ENCODE data around the gene MYBPH. TPM values are rescaled to one million over a fixed set of nuclear protein-coding genes. Genes with fewer than 3 reads are reported as not detected.

Gene MYBPH
- total and polyA plus RNA-seq, 2 of the 13 experiments (the other 11 are each of a cell fraction or from before 2014, with no cell fraction given): not detected

GRCh38 chr1:203201516-203202205, 26.0 kb upstream of the MYBPH start:
- in situ Hi-C loops (cut with HindIII; ENCODE audit: extremely low pct_ligation_motif_present, low pct_unique_long_range_greater_than_20kb): no loop called here
- no peak overlapping the region for H3K27ac ChIP-seq (ENCODE audit: extremely low read length, insufficient read depth, low read length)
- POLR2A ChIA-PET: no interaction called here

More at GRCh38 chr1:203201516-203202205, 26.0 kb upstream of the MYBPH start:
- DNase-seq (ENCODE audit: low spot score) (no peak), ATAC-seq (no peak), FAIRE-seq (no peak)
- 29% methylated on average over 10 of the region's 10 CpGs for WGBS (ENCODE audit: low lambda C conversion rate)
- H3K9me3 ChIP-seq (ENCODE audit: low read length): no peaks in the 10 kb centered on the region
- H4K20me1 ChIP-seq (ENCODE audit: insufficient read depth, low read length): no peaks in the 10 kb centered on the region
- H3K36me3 ChIP-seq (replicated peaks in 1 of 2; ENCODE audit: control insufficient read depth in 1 of 2, insufficient read depth in 2 of 2, low read length in 2 of 2): no peaks in the 10 kb centered on the region
- CTCF ChIA-PET (ENCODE audit: low intra/inter-chr PET ratio, low total read pairs): no interaction called here
- H2AFZ ChIP-seq (ENCODE audit: low read length): no peak overlapping the region
- H3K4me2 ChIP-seq (ENCODE audit: low read depth, low read length): no peak overlapping the region
- no peak overlapping the region for H3K9ac ChIP-seq (ENCODE audit: insufficient read depth, low read depth, low read length)
- intact Hi-C loops (cut with micrococcal nuclease; ENCODE audit: unreplicated experiment): no loop called here
- BruUV-seq (replicated peaks): no TSS peak
- peaks cover 13% of the 10 kb centered on the region for H3K4me1 ChIP-seq (ENCODE audit: insufficient read depth, low read length)
- peaks cover 0 to 4% of the 10 kb centered on the region in 2 experiments; a peak in 1 of 5 replicates for H3K27me3 ChIP-seq (ENCODE audit: control insufficient read depth in 1 of 2, insufficient read depth in 2 of 2, low read length in 2 of 2)
- TF ChIP-seq ZHX1 (CRISPR knock-in tag; IDR thresholded peaks at IDR 0.05; ENCODE audit: low read depth) (no peak), RBFOX2 (IDR thresholded peaks at IDR 0.05; ENCODE audit: low read depth, low read length) (no peak), TSC22D2 (CRISPR knock-in tag; IDR thresholded peaks at IDR 0.05; ENCODE audit: borderline replicate concordance) (no peak), ZNF777 (CRISPR knock-in tag; IDR thresholded peaks at IDR 0.05) (no peak), IKZF5 (CRISPR knock-in tag; IDR thresholded peaks at IDR 0.05) (no peak), SCMH1 (CRISPR knock-in tag; IDR thresholded peaks at IDR 0.05; ENCODE audit: borderline replicate concordance) (no peak), TCF7L2 (IDR thresholded peaks at IDR 0.05; ENCODE audit: low read depth, low read length) (no peak), SMAD1 (CRISPR knock-in tag; IDR thresholded peaks at IDR 0.05; ENCODE audit: borderline replicate concordance, low read depth) (no peak), HDAC6 (IDR thresholded peaks at IDR 0.05; ENCODE audit: low read depth, low read length) (no peak), GMEB1 (CRISPR knock-in tag; IDR thresholded peaks at IDR 0.05; ENCODE audit: borderline replicate concordance) (no peak), ARID4A (CRISPR knock-in tag; IDR thresholded peaks at IDR 0.05; ENCODE audit: borderline replicate concordance) (no peak), ZFP90 (CRISPR knock-in tag; IDR thresholded peaks at IDR 0.05; ENCODE audit: borderline replicate concordance) (no peak)
- no peaks in the 10 kb centered on the region for H3K79me2 ChIP-seq (ENCODE audit: insufficient read depth, low read length)
- no peak overlapping the region for H3K4me3 ChIP-seq (replicated peaks in 1 of 3; ENCODE audit: insufficient read depth in 1 of 3, low read depth in 2 of 3, low read length in 3 of 3)

Measured in HepG2 (cell line).